HEK293T (cell line): ENCODE data around the gene PDGFA.

Source experiments
- BHLHE40 ChIP-seq: fragments of 450-650 bp; IDR thresholded peaks from 2 replicates; pipeline ENCODE4 v1.6.1; 2016; ENCODE audit warnings: mild to moderate bottlenecking, moderate library complexity, borderline replicate concordance
- CTBP1 ChIP-seq: fragments of 450-650 bp; IDR thresholded peaks from 2 replicates; pipeline ENCODE4 v1.6.1; 2016; ENCODE audit warnings: borderline replicate concordance
- ELF4 ChIP-seq: fragments of 450-650 bp; IDR thresholded peaks from 2 replicates; pipeline ENCODE4 v1.6.1; 2017; ENCODE audit warnings: antibody characterized with exemption
- FOXA1 ChIP-seq: fragments of 450-650 bp; IDR thresholded peaks from 2 replicates; pipeline ENCODE4 v1.6.1; 2016; ENCODE audit warnings: mild to moderate bottlenecking
- FOXK2 ChIP-seq: fragments of 450-650 bp; IDR thresholded peaks from 2 replicates; pipeline ENCODE4 v1.6.1; 2016; ENCODE audit warnings: mild to moderate bottlenecking
- FOXM1 ChIP-seq: fragments of 450-650 bp; IDR thresholded peaks from 2 replicates; pipeline ENCODE4 v1.6.1; 2017; ENCODE audit warnings: mild to moderate bottlenecking, borderline replicate concordance
- L3MBTL2 ChIP-seq: fragments of 450-650 bp; conservative IDR thresholded peaks from 2 replicates; pipeline ENCODE4 v1.6.1; 2016; ENCODE audit warnings: mild to moderate bottlenecking
- NFRKB ChIP-seq: fragments of 450-650 bp; IDR thresholded peaks from 2 replicates; pipeline ENCODE4 v1.6.1; 2016; ENCODE audit warnings: mild to moderate bottlenecking, moderate library complexity
- PKNOX1 ChIP-seq: fragments of 450-650 bp; IDR thresholded peaks from 2 replicates; pipeline ENCODE4 v1.6.1; 2016
- SP1 ChIP-seq: fragments of 450-650 bp; IDR thresholded peaks from 2 replicates; pipeline ENCODE4 v1.6.1; 2017
- TARDBP ChIP-seq: fragments of 450-650 bp; IDR thresholded peaks from 2 replicates; pipeline ENCODE4 v1.6.1; 2016

DNA sequence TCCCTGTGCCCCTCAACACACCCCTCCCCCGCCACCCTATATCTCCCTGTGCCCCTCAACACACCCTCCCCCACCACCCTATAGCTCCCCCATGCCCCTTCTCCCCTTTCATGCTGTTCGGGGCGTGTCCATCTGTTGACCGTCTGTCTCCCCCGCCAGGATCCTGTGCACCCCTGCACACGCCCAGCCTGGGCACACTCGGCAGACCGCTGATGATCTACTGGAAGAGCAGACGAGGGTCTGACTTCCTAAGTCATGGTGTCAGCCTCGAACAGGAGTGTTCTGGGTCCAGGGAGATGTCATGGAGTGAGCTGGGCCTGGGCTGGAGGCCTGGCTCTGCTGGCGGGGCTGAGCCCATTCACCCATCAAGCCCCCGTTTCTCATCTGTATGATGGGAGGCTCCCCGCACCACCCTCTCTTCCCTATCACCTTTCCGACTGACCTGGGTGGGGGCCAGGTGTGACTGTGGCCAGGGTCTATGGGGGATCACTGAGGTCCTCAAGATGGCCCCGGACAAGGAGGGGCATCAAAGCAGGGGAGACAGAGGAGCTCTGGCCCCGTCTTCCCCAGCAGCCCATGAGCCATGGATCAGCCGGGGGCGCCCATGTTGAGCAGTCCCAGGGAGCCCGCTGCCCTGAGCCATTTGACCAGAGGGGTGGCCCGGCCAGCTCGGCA is 48.3 kb downstream of the PDGFA start:
- TF ChIP-seq L3MBTL2 = no peak
- TF ChIP-seq FOXK2 = no peak
- TF ChIP-seq NFRKB = no peak
- TF ChIP-seq BHLHE40 = no peak
- TF ChIP-seq TARDBP = no peak
- TF ChIP-seq PKNOX1 = no peak
- no peak for TF ChIP-seq SP1
- no peak for TF ChIP-seq ELF4
- no peak for TF ChIP-seq FOXA1
- TF ChIP-seq FOXM1 = no peak
- TF ChIP-seq CTBP1 = no peak
